NCI-H526 (cell line): Measurements from ENCODE around the gene NDUFAF8.

ENCODE experiments used
- DNase-seq, 2 experiments: peaks; one replicate each; lab custom pipeline; 2025; lab: John Stamatoyannopoulos, UW

NDUFAF8 gene

DNA sequence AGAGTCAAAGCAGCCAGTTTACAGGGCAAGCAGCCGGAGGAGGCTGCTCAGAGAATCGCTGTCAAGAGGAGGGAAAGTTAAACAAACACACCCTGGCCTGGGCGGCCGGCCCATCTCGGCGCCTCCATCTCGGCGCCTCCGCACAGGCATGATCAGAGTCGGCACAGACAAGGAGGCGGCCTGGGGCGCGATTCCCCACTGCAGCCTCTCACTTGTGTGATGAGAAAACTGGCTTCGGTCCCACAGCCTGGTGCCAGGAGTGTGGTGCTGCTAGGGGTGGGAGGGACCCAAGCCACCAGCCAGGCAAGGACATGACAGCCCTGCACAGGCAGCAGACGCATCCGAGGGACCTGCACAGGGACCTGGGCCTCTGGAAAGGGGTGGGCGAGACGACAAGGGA lies 38.3 kb downstream of the NDUFAF8 start:
- peak in 1 of 2 experiments; percentile 22 for DNase-seq

DNA sequence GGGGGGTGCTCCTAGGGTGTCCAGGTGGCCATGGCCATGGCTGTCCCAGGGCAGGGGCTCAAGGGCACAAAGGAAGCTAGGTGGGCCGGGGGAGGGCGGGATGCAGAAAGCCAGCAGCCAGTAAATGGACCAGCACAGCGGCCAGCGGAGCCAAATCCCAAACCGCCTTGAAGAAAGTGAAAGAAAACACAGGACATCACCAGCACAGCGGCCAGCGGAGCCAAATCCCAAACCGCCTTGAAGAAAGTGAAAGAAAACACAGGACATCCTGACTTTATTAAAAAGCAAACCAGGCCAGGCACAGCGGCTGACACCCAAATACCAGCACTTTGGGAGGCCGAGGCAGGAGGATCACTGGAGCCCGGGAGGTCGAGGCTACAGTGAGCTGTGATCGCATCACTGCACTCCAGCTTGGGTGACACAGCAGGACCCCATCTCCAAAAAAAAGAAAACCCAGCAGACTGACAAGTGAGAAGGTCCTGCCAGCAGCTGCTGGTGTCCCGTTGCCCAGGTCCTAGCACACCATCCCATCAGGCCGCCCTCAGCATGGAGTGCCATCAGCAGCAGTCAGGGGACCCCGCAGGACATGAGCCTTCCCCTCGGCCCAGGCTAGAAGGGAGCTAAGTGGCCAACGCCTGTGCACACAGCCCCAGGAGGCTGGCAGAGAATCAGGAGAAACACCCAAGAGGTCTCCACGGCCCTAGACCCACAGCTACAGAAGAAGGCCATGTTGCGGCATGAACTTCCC lies 39.0 kb downstream of the NDUFAF8 start:
- DNase-seq: no peak

DNA sequence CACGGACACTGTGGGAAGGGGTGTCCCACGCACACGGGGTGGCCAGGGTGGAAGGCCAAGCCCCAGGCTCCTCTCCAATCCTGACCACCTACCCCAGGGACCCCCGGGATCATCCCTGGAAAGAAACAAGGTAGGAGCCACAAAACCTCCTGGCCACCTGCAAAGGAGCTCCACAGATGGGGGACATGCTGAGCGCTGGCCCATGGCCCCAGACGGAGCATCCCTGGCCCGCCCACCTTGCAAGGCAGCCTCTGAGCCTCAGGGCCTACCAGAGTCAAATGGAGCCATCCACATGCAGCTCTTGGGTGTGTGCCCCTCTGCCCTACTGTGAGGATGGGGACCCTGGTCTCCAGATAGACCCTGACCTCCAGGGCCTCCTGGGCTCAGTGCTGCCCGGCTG lies 39.7 kb downstream of the NDUFAF8 start:
- no peak for DNase-seq

DNA sequence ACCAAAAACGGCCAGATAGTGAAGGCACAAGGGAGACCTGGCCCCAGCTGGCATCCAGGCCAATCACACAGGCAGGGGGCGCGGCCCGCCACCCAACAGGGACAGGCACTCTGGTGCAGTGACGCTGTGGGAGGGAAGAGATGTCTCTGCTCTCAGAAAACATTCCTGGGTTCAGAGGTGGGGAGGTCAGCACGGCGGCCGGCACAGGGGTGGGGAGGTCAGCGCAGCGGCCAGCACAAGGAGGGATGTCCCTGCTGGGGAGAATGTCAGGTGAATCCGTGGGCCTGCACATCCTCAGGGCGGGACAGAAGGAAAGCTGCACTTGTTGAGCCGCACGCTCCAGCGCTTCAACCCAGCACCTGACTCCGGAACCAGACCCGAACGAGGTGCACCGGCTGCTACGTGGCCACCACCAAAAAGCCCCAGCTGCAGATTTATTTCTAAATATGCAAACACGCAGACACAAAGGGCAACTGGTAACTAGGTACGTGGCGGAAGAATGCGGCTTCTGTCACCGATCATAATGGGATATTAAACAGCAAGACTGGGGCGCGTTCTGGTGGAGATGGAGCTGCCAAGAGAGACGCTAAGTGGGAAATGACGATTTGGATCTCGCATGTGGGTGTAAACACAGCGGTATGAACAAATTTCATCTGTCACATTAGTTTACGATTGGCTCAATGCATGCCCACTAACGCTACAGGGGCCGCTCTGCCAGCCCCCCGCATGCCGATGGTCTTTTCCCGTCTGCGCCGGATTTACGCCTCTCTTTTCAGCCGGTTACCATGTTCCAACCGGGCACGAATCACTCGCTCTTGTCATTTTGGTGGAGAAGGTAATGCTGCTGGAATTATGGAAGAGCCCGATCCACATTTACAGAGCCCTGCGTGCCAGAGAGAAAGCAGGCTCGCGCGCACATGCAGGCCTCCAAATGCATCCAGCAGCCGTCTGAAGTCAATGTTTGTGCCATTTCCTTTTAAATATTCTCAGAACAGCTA lies 40.5 kb downstream of the NDUFAF8 start:
- DNase-seq: no peak

DNA sequence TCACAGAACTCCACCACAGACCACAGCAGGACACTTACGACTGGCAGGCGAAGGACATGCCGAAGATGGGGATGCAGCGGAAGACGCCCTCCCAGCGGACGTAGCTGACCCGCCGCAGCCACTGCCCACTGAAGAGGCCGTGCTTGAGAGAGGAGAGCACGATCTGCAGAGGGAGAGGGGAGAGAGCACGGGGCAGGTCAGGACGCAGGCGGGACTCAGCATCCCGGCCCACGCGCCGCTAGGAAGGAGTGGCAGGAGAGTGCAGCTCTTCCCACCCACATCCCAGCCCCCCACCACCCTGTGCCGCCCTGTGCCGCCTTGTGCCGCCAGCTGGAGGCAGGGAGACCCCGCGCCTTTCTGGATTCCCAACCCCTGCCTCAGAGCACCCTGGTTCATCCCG lies 41.5 kb downstream of the NDUFAF8 start:
- DNase-seq: no peak

DNA sequence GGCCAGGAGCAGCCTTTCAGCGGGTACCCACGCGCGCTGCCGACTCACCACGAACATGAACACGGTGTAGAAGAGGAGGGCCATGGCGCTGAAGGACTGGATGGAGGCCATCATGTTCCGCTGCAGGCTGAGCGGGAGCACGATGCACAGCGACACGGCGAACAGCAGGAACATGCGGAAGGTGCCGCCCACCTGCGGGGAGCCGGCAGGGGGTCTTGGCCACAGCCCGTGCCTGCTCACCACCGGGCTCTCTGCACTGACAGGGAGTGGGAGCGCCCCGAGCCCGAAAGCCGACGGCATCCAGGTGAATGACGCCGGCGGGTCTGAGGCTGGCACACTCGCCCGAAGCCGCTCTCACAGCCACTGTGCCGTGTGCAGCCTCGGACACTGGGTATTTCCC lies 43.0 kb downstream of the NDUFAF8 start:
- DNase-seq: no peak

DNA sequence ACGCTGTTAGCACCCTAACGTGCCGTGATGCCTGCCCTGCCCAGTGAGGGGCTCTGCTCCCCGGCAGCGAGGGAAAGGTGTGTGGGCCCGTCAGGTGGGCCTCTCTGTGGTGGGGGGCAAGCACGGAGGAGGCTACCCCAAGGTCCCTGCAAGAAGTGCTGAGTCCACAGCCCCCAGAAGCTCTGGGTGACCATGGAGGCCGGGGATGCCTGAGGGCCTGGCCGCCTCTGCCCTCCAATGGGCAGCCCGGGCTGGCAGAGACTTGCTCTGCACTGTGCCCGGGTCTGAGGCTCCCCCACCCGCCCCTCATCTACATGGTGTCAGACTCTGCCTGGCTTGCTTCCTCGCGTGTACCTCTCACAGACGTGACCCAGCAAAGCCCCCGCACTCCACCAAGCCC lies 43.8 kb downstream of the NDUFAF8 start:
- no peak for DNase-seq

DNA sequence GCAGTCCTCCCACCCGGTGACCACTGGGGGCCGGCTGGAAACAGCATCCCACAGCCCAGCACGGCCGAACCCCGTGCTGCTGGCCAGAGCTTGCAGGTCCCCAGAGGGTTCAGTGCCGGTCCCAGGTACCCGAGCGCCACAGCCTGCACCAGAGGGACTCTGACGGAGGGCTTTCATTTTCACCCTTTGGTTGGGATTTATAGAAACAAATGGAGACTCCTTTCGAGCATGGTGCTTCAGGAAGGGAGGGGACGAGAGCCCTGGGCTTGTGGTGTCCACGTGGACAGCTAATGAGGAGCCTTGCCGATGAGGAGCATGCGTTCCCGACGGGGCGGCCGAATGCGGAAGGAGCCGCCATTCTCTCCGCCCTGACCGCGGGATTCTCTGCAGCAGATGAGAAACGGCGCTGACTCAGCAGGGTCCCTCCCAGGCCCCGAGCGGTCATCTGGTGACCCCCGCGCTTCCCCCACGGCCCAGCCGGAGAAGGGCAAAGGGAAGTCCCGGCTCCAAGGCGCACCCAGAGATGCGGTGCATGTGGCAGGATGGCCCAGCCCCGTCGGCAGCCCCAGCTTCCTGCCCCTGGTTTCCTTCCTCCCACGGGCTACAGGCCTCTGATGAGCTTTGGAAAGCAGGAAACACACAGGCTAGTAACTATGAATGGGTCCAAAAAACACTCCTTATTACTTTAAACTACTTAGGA lies 46.2 kb downstream of the NDUFAF8 start:
- no peak for DNase-seq

DNA sequence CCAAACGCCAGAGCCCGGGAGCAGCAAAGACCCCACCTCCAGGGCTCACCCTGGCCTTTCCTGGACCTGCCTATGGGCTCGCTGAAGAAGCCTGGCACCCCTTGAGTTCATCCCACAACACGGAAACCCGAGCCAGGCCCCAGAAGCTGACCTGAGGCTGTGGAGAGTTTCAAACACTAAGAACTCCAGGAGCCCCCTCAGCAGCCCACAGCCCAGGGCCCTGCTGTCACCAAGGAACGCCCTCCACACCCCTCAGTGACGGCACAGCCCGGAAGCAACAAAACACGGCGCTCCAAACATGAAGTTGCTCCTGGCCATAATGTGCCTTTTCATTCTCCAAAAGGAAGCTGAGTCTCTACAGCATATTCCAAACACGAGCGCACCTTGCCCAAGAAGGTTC lies 46.8 kb downstream of the NDUFAF8 start:
- no peak for DNase-seq

DNA sequence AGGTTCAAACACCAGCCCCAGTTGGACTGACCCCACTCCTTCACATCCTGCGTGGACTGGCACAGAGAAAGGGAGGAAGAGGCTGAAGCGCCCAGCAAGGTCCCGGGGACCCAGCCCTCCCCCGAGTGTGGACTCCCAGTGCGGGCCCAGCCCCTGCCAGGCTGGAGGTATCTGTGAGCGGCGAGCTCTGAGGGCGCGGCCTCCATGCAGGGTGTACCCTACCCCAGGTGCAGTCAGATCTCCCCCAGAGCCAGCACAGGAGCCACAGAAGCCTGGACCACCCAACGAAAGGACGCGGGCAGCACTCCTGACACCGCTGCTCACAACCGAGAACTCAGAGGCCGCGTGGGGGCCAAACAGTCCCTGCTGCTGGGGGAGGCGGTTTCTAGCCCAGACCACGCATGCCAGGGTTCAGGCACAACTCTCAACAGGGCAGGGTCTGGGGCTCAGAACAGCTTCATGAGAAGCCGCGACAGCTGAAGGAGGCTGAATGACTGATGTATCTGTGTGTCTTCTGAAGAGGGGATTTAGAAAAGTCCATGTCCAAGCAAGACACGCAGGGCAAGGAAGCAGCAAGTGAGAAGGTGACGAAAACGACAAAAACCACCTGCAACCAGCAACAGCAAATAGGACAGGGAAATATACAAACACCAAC lies 47.5 kb downstream of the NDUFAF8 start:
- DNase-seq: no peak

DNA sequence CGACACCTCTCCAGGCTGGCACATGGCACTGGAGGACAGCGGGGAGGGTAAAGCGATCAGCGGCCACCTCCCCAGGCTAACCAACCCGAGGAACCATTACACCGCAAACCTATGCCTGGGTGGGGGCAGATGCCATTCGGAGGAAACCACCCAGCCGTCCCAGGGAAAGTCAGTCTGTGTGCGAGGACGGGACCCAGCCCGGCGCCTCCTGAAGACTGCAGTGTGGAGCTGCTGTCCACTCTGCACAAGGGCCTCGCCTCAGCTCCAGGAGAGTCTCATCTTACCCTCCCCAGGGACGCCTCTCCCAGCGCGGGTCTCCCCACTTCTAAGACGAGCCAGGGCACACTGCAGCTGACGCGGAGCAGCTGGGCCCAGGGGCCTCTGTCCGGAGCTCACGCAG lies 48.0 kb downstream of the NDUFAF8 start:
- no peak for DNase-seq

DNA sequence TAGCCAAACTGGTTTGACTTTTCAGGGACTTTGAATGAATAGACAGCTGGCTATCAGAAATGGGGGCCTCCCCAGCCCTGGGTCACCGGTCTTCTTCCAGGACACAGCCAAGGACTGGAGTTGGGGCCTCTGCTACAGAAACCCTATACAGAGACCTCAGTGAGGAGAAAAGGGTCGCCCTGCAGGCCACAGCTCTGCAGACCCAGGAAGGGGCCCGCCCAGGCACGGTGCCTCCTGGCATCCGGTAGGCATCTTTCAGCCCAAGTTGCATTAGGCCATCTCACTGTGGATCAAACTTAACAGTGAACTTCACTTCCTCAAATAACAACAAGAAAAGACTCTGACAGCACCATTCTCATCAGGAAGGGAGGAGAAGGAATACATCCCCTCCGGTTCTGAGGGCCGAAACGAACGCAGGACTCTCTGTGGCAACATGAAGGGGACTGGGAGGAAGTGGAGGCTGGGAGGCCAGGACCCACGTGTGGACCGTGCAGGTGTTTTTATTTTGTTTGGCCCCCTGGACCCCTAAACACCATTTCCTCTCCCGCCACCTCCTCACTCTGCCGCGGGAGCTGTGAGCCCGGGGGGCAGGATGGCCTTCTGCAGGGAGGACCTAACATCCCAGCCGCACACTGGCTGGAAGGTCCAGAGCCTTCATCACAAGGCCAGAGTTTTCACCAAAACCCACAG lies 48.8 kb downstream of the NDUFAF8 start:
- DNase-seq: no peak

DNA sequence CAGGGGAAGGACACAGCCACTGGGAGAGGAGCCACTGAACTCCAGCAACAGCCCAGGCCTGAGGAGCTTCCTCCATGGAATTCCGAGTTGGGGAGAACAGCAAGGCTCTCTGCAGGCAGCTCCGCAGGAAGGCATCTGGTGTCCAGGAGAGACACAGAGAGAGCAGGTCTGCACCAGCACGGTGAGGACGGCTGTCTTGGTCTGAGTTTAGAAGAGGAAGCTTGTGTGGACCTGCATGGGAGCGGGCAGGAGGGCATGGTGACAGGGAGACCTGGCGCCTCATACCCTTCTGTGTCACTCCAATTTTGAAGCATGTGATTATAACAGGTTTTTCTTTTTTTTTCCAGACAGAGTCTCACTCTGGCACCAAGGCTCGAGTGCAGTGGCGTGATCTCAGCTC lies 49.6 kb downstream of the NDUFAF8 start:
- DNase-seq: no peak

DNA sequence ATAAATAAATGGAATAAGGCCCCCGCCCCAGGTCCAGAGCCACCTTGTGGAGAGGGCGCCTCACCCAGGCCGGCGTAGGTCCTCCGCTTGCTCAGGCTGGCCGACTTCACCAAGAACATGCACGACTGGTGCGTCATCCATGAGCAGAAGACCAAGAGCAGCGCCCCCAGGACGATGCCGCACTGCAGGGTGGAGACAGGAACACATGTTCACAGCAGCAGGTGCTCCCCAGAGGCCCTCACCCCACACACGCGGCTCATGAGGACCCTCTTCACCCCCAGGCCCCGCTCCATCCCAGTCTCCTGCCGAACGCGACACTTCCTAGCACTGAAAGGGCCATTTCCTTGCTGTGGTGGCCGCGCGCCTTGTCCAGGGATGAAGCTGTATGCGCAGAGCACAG lies 50.5 kb downstream of the NDUFAF8 start:
- no peak for DNase-seq

DNA sequence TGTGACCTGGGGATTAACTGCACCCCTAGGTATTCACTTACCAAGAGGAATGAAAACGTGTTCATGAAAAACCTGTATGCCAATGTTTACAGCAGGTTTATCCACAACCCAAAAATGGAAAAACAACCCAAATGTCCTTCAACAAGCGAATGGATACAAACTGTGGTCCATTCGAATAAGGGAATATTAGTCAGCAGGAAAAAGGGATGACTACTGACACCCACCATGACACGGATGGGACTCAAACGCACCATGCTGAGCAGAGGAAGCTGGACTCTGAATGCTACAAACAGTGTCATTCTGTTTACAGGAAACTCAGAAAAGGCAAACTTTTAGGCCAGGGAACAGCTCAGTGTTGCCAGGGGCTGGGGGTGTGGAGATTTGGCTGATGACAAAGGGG lies 51.1 kb downstream of the NDUFAF8 start:
- no peak for DNase-seq
